Vagina (tissue), 2 donors: Measurements from ENCODE around the gene SLC6A3. TPM values are rescaled to one million over a fixed set of nuclear protein-coding genes. Genes with fewer than 3 reads are reported as not detected.

Experiments
- DNase-seq, 2 donors: peaks; one replicate each; pipeline ENCODE4 v3.0.0-alpha.2; 2017; ENCODE audit errors: extremely low spot score in 2 of 2
- H3K27ac ChIP-seq: fragments of 200-600 bp; sonication (generic); one replicate; pipeline ENCODE4 v1.5.1; 2019
- H3K27me3 ChIP-seq: fragments of 200-600 bp; sonication (generic); one replicate; pipeline ENCODE4 v1.5.1; 2019
- H3K36me3 ChIP-seq, 2 donors: fragments of 200-600 bp; sonication (generic); one replicate each; pipeline ENCODE4 v1.5.1; 2017 to 2019
- H3K4me1 ChIP-seq: fragments of 200-600 bp; sonication (generic); one replicate; pipeline ENCODE4 v1.5.1; 2019
- H3K4me3 ChIP-seq, 2 donors: fragments of 200-600 bp; sonication (generic); 1 replicate in 1 of 2; 2 replicates in 1 of 2; pipeline ENCODE4 v1.5.1; 2016 to 2019
- H3K9me3 ChIP-seq: fragments of 200-600 bp; sonication (generic); one replicate; pipeline ENCODE4 v1.5.1; 2019
- CTCF ChIP-seq, 3 experiments: fragments of 450-650 bp in 2 of 3; fragments of 200-600 bp in 1 of 3; sonication (generic) in 1 of 3; IDR thresholded peaks; one replicate each; pipeline ENCODE4 v1.5.1; 2017 to 2019; ENCODE audit warnings: antibody characterized with exemption in 3 of 3, mild to moderate bottlenecking in 2 of 3, moderate library complexity in 2 of 3
- POLR2A ChIP-seq, 2 donors: fragments of 450-650 bp; IDR thresholded peaks; one replicate each; pipeline ENCODE4 v1.6.1; 2017; ENCODE audit warnings: antibody characterized with exemption in 2 of 2, mild to moderate bottlenecking in 2 of 2, moderate library complexity in 2 of 2
- POLR2AphosphoS5 ChIP-seq, 2 donors: sonication (generic); formaldehyde crosslinking; IDR thresholded peaks; one replicate each; pipeline ENCODE4 v1.9.0; 2017; ENCODE audit warnings: antibody characterized with exemption in 2 of 2, mild to moderate bottlenecking in 2 of 2, low read depth in 1 of 2; ENCODE audit not compliant: insufficient read depth in 1 of 2
- intact Hi-C: fragments of 100-400 bp; cut with DNase I; formaldehyde crosslinking; loops from one replicate; pipeline ENCODE4 v1.15.1; 2023
- total RNA-seq: library from RNA; depleted of rRNA; stranded (reverse); fragments of >200 nt; gene quantifications from one replicate; pipeline ENCODE4 v1.2.3, GENCODE V29; 2016

Gene SLC6A3
- total RNA-seq, 1 donor from 2014 or later: 0.49 TPM

- Histone ChIP-seq H3K27me3 (no peaks in the 10 kb centered on the region), H3K4me1 (no peaks in the 10 kb centered on the region), H3K36me3 (no peaks in the 10 kb centered on the region), H3K4me3 (no peak overlapping the region), H3K27ac (no peak overlapping the region), H3K9me3 (no peaks in the 10 kb centered on the region)
- no peak for DNase-seq
- intact Hi-C loops: no loop called here
- no peak for TF ChIP-seq POLR2A (IDR thresholded peaks at IDR 0.05)
- TF ChIP-seq POLR2AphosphoS5 (IDR thresholded peaks at IDR 0.05; ENCODE audit: insufficient read depth in 1 of 2, low read depth in 1 of 2): no peak
- TF ChIP-seq CTCF (IDR thresholded peaks at IDR 0.05): no peak
These were observed 85.5 kb downstream of the SLC6A3 start for GRCh38 chr5:1359713-1360112.

GRCh38 chr5:1359031-1359645 is 86.1 kb downstream of the SLC6A3 start:
- no peak for DNase-seq
- H3K9me3 ChIP-seq: no peaks in the 10 kb centered on the region
- H3K4me1 ChIP-seq: no peaks in the 10 kb centered on the region
- TF ChIP-seq POLR2A (IDR thresholded peaks at IDR 0.05): no peak
- TF ChIP-seq POLR2AphosphoS5 (IDR thresholded peaks at IDR 0.05; ENCODE audit: insufficient read depth in 1 of 2, low read depth in 1 of 2): no peak
- TF ChIP-seq CTCF (IDR thresholded peaks at IDR 0.05): no peak
- no peaks in the 10 kb centered on the region for H3K27me3 ChIP-seq
- no peaks in the 10 kb centered on the region for H3K36me3 ChIP-seq
- no peak overlapping the region for H3K4me3 ChIP-seq
- H3K27ac ChIP-seq: no peak overlapping the region
- intact Hi-C loops: no loop called here

DNA sequence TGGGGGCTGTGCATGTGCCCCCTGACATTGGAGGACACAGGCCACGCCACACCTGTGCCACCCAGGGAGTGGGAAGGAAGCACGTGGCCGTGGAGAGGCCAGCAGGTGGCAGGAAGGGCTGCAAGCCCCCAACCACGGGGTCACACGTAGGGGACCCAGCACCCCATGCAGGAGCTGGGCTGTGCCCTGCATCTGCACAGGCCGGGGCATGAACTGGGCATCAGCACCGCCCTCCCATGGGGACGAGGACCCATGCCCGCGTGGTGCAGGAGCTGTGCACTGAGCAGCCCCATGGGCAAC is 86.6 kb downstream of the SLC6A3 start:
- Histone ChIP-seq H3K4me1 (no peaks in the 10 kb centered on the region), H3K36me3 (no peaks in the 10 kb centered on the region), H3K4me3 (no peak overlapping the region), H3K27ac (no peak overlapping the region), H3K9me3 (no peaks in the 10 kb centered on the region), H3K27me3 (no peaks in the 10 kb centered on the region)
- intact Hi-C loops: no loop called here
- no peak for TF ChIP-seq POLR2A (IDR thresholded peaks at IDR 0.05)
- TF ChIP-seq CTCF (IDR thresholded peaks at IDR 0.05): no peak
- no peak for TF ChIP-seq POLR2AphosphoS5 (IDR thresholded peaks at IDR 0.05; ENCODE audit: insufficient read depth in 1 of 2, low read depth in 1 of 2)
- no peak for DNase-seq

DNA sequence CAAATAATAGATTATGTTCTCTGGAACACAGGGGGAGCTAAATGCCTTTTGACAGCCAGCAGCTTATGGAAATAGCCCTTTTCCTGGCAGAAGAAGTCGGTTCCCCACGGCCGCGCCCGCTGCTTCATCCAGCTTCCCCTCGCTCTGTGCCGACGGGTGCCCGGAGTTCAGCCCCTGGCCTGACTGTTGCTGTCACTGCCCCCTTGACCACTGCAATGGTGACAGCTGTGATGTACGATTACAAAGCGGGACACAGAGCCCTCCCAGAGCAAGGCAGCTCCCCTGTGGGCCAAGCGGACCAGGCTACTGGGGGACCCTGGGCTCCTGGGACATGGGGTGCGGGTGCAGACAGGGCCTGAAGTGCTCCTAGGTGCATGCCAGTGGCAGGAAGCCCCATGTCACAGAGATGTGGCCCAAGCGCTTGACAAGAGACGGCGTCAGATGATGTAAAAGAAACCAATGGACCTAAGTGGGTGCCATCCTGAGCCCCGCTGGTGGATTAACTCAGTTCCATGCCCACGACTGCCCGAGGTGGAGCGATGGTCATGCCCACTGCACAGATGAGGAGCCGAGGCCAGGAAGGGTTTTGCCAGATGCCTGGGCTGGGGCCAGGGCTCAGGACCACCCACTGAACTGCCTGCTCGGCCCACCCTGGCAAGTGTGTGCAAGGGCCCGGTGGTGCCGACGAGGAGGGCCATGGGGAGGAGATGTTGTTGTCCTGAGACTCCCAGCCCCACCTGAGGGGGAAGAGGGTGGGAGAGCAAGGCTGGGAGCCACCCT is 87.1 kb downstream of the SLC6A3 start:
- DNase-seq: no peak
- H3K27ac ChIP-seq: no peak overlapping the region
- H3K36me3 ChIP-seq: no peaks in the 10 kb centered on the region
- H3K27me3 ChIP-seq: no peaks in the 10 kb centered on the region
- intact Hi-C loops: no loop called here
- H3K4me3 ChIP-seq: no peak overlapping the region
- no peak for TF ChIP-seq POLR2A (IDR thresholded peaks at IDR 0.05)
- no peak for TF ChIP-seq CTCF (IDR thresholded peaks at IDR 0.05)
- no peak for TF ChIP-seq POLR2AphosphoS5 (IDR thresholded peaks at IDR 0.05; ENCODE audit: insufficient read depth in 1 of 2, low read depth in 1 of 2)
- no peaks in the 10 kb centered on the region for H3K9me3 ChIP-seq
- H3K4me1 ChIP-seq: no peaks in the 10 kb centered on the region
